GM19468 (cell line): ENCODE results near the gene CAPN9.

Source experiments
- ATAC-seq: cut with Tn5 transposase; IDR thresholded peaks from one replicate; pipeline ENCODE4 v1.9.1; 2021; ENCODE audit warnings: mild to moderate bottlenecking, moderate library complexity, moderate number of reproducible peaks; ENCODE audit not compliant: unreplicated experiment; ENCODE audit errors: extremely low read depth

CAPN9 gene

DNA sequence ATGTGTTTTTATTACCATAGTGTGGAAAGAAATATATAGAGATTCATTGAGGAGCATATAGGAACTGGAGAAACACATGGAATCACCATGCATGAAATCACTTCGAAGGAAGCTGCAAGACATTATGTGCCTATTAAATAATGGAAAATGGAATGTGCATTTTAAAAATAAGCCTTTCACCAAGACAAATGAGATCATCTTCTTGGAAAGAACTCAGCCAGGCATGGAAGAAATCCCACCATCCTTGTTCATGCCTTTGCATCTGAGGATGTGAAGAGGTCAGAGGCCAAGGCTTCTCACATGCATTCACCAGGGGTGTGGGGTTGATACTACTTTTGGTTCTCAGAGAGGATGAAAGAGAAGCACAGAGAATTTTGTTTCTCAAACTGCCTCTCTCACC, 71.2 kb downstream of the CAPN9 start:
- no peak for ATAC-seq

DNA sequence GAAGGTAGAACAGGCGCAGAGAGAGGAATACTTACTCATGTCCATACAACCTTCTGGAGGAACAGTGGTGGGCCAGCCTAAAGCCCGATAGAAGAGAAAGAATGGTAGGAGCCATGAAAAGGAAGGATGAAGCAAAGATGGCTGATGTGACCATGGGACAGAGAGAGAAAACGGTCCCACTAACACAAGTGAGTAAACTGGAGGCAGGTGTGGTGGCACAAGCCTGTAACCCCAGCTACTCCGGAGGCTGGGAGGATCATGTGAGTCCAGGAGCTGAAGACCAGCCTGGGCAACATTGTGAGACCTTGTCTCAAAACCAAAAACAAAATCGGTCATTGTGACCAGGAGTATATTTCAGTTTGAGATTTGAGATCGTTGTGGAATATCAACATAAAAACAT, 71.7 kb downstream of the CAPN9 start:
- ATAC-seq: no peak

DNA sequence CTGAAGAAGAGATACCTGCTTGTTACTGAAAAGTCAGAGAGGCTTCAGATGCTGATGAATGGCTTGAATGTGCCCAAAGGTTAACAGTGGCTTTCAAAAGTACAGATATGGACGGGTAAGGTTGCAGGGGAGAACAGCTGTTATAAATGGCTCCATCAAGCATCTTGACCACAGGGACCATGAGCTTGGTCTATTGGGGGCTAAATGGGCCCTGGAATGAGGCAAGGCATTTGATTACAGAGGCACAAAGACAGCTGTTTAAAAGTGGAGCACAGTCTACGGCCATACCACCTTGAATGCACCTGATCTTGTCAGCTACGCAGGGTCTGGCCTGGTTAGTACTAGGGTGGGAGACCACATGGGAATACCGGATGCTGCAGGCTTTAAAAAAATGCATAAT, 72.8 kb downstream of the CAPN9 start:
- ATAC-seq: no peak

DNA sequence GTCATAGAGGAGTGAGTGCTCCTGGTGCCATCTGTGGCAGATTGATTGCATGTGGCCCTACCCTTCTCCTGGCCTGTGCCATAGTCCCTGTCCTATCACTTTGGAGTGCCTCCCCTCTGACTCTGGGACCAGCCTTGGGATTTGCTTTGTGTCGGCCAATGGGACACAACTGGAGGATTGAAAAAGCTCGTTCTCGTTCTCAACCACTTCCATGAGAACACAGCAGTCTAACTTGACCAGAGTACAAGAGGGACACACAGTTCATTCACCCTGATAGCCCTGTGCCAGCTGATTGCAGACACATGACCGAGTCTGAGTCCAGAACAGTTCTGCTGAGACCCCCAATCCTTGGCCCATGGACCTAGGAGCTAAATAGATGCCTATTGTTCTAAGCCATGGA, 73.4 kb downstream of the CAPN9 start:
- no peak for ATAC-seq

DNA sequence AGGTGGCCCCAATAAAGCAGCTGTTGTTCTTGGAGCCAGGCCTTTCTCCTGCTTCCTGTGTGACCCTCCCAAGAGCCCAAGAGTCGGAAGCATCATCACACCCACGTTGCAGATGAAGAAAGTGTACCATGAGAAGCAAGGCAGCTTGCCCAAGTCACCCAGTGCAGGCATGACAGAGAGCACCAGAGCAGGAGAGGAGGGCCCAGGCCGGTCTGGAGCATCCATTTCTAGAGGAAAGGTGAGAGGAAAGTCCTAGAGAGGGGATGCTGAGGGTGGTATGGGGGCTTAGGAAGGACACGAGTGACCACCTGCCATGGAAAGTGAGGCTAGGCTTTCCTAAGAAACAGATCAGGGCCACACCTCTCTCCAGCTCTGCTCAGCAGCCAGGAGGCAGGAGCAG, 74.2 kb downstream of the CAPN9 start:
- no peak for ATAC-seq

DNA sequence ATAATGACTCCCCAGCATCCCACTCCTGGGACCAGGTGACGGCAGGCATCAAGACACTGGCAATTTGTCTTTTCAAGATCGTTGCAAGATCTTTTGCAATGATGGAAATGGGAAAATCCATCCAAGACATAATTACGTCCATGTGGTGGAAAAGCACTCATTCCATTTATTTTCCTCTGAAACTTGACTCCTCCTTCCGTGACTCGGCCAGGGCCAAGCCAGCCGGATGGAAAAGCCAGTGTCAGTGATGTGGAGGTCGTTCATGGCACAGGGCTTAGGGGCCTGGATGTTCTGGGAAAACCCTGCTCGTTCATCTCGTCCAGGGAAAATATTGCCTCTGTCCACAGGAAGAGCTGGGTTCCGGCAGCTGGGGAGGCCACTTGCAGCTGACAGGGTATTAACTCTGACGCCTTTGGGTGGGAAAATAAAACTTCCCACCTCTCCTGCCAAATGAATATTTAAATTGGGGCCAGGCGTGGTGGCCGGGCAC, 74.9 kb downstream of the CAPN9 start:
- no peak for ATAC-seq

DNA sequence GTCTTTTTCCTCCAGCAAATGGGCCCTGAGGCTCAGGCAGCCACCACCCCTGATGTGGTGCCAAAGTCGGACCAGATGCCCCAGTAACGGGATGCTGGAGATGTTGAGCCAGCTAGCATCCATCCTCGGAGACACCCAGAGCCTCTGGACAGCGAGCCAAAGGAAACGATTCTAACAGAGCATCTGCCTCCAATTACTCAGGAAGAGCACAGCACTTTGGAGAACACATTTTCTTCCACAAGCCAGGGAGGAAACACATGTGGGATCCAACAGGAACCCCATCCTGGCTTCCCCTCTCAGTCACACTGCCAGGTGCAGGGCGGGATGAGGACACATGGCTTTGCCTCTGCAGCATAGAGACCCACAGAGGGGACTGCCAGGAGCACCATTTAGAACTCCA, 76.2 kb downstream of the CAPN9 start:
- no peak for ATAC-seq

DNA sequence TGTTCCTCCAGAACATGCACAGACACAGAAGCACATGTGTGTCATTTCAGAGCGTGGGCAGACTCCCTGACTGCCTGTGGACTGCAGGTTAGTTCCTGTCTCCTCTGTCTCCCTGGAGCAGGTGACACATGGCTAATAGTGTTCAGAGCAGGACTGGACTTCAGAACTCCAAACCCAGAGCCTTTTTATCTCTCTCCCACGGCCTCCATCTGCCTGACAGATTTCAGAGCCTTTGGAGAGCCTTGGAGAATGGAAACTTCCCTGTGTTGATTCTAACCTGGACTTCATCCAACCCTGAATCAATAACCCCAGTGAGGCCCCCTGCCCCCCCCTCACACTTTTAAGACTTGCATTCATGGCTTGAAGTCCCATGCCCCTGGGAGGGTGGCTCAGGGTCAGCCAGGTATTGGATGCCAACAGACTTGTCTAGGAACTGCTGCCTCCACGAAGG, 76.8 kb downstream of the CAPN9 start:
- ATAC-seq: no peak

DNA sequence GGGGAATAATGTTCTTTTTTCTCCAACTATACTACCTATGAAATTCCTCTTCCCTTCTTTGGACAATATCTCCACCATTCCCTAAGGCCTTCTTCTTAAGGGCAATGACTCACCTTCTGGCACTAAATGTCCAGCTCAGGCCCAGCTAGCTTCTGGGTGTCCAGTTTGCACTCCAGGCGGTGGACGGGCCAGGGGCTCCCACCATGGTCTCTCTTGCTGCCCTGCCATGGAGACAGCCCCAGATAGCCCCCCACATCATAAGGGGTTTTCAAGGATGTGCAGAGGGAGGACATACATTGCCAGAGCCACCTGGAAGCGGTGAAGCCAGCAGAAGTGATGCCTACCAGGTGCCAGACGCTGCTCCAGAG, 77.3 kb downstream of the CAPN9 start:
- ATAC-seq: no peak

DNA sequence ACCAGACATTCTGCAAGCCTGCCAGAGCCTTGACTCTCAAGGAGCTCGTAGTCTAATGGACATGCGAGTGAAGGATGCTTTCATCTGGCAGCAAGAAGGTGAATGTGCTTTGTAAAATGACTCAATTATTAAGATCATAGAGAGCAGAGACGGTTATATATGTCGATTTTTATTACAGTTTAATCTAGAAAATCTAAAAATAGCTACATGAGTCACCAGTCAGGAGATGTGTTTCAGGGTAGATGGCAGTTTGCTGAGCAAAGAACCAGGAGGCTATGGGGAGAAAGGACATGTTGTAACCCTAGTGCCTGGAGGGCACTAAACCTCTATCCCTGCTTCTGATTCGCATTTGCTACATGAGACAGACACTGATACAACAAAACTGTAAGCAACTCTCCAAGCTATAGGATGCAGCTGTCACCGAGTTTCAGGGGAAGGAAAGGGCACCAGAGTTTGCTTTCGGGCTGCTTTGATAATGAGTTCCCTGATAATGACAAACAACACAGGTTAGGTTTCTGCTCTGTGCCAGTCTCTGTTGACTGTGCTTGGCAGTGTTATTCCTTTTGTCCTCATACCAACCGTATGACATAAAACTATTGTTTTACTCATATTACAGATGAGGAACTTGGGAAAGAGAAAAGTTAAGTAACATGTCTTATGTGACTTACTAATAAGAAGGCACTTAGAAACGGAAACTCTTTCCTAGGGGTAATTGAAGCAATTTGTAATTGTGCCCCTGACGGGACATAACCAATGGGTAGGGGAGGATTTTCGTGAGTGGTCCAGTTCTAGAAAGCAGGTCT, 77.9 kb downstream of the CAPN9 start:
- ATAC-seq: no peak

DNA sequence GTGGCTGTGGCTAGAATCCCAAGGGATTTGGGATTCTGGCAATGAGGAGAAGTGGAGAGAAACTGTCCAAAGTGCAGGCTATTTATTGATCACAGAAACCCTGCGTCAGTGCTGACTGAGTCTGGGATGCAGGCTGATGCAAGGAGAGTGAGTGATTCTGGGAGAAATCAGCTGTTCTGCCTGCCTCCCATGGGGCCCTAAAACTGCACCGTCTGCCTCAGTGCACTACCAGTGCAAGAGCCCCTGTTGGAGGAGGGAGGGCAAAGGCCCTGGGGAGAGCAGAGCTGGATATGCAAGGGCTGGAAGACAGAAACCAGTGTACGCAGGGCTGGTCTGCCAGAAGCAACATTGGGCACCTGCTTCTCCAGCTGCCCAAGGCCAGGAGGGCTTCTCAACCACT, 78.6 kb downstream of the CAPN9 start:
- no peak for ATAC-seq

DNA sequence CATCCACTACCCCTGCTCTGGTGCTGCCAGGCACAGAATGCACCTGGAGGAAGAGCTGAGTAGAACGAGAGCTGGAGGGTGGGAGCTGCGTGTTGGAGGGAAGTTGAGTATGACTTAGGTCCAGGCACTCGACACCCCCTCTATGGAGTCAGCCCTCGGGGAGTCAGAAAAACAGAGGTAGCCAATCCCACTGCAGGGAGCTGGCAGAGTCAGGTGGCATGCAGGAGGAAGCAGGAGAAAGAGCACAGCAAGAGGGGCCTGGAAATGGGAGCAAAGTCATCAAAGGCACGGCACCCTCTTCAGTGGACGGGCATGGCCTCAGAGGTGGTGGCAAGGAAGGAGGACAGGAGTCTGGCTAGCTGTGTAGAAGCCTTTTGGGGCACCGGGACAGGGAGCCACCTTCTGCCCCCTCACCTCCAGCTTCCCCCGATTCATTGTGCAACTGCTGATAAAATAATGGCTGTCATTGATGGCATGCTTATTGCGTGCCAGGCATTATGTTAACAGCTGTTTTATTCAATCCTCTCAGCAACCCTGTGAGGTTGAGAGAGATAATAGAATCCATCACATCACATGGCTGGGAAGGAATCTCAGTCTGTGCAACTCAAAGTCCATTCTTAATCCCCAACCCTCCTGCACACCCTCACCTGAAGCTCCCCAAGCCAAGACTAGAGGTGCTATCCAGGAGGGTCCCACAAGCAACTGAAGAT, 79.1 kb downstream of the CAPN9 start:
- ATAC-seq: no peak

DNA sequence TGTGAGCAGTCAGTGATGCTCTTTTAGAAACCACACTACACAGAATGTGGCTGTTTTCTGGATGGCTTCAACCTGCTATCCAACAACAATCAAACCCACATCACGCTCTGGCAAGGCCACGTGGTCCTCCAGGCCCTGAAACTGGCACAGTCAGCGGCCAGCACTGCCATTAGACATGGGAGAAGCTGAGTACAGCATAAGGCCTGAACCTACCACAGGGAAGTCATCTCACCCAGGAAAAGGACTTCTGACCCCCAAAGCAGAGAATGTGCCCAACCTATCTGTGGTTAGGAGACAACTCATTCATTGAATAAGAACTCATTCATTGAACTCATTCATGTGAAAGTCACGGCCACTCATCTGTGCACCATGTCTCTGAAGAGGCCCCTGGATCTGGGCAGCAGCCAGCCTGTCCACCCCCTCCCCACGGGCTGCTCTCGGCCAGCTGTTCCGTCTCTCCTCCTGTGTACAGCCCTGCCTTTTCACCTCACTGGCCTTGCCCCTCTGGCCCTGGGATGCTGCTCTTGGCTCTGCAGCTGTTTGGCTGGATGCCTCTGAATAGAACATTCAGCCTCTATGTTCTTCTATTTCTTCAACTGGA, 80.0 kb downstream of the CAPN9 start:
- ATAC-seq: no peak

DNA sequence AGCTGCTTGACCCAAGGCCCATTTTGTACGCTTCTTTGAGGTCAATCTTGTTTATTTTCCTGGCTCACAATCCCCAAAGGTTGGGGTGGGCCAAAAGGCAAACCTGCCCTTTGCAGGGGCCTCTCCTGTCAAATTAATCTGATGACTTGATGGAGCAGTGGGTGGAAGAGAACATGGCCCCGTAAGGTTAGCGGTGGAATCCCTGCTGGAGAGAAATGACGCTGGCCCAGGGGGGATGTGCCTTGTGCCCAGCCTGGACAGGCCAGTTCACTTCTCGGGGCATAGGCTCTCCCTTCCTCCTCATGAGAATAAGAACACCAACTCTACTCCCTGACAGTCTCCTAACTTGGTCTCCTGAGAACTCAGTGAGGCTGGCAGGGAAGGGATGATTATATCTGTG, 80.6 kb downstream of the CAPN9 start:
- no peak for ATAC-seq

DNA sequence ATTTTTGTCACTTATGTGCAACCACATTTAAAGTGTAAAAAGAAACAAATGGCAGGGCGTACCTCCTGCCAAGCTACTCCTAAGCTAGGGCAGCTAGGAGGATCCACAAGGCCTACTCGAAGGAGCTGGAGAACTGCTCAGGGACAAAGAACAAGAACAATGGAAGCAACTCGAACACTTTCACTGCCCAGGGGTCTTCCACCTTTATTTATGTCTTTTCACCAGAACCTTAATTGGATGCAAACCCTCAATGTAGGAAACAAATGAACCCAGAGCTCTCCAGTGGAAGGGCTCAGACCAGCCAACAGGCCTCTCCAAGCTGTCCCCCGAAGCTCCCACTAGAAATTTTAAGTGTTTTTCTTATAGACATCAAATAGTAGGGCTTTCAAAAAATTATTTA, 81.2 kb downstream of the CAPN9 start:
- ATAC-seq: no peak

DNA sequence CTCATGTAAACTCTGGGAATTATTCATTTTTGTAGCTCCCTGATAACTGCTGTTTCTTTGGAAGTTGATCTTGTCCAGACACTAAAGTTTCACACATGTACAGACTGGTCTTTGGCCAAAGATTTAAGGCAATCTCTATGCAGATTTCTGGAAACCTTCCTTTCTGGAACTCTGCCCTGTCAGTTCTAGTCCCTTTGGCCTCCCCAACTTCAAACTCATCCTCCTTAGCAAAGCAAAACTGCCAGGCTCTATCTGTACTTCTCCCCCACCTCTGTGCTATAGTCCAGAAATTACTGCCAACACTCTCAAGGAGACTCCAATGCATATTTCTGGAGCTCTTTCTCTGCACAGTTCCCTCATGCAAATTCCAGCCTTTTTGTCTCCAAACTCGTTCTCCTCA, 84.6 kb downstream of the CAPN9 start:
- no peak for ATAC-seq

DNA sequence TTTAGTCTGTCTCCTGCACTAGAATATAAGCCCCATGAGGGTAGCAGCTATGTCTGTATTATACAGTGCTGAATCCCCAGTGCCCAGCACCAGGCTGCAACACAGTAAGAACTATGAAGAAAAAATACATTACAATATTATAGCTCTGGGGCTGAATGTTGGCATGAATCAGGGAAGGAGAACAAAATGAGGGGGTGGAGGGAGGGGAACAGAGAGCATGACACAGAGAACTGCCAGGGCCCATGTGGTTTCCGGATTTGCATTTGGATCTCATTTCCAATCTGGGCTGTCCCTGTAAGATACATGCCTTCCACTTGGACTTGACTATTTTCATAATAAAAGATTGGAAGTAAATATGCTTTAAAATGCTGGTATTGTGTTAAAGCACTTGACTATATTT, 85.3 kb downstream of the CAPN9 start:
- ATAC-seq: no peak

DNA sequence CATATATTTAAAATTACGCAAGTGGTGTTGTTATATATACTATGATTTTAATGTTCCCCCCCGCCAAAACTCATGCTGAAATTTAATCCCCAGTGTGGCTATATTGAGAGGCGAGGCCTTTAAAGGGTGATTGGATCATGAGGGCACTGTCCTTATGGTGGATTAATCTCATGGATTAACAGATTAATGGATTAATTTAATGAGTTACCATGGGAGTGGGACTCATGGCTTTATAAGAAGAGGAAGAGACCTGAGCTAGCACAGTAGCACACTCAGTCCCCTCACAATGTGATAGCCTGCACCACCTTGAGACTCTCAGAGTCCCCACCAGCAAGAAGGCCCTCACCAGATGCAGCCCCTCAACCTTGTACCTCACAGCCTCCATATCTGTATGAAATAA, 86.3 kb downstream of the CAPN9 start:
- no peak for ATAC-seq

DNA sequence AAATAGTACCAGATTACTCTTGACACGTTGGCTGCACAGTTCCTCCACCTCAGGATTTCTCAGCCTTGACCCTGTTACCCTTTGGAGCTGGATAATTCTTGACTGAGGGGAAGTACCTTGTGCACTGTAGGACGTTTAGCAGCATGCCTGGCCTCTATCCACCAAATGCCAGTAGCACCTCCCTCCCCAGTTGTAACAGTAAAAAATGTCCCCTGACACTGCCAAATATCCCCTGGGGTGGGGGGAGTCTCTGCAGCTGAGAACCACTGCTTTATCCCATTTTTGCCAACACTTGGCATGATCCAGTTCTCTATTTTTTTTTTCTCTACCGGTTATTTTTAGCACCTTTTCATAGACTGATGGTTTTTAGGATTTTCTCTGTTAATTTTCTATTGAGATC, 87.1 kb downstream of the CAPN9 start:
- no peak for ATAC-seq

DNA sequence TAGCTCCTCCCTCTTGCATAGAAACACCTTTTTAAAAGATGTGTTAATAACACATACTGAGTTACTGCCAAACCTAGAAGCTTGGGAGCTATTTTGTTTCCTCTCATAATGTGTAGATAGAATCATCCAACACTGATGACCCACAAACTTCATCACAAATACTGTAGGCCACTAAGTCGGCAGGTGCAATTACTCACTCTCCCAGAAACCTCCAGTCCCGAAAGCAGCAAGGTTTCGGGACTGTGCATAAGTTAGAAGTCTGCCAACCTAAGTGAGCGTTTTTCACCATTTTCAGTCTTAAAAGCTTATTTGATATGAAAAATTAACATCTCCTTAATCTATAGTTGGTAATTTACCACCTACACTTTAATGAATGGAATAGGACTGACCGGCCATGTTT, 89.2 kb downstream of the CAPN9 start:
- no peak for ATAC-seq

DNA sequence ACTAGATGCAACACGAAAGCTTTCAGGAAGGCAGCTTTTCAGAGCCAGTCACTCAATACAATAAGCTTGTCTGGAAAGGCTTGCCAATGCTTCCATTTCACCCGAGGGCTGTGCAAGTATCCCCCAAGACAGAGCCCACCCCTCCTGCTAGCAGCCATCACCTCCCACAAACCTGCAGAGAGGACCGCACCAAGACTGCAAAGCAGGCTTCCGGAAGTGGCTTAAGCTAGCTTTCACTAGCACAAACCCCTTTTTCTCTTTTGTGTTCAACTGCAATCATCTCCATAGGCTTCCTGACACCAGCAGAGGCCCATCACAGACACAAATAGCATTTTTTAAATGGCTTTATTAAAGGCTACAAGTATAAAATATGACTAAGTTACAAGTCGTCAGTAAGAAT, 89.6 kb downstream of the CAPN9 start:
- no peak for ATAC-seq
